Fibroblast of skin of back (primary cell): ENCODE measurements around the gene MKI67.
"Not testable (repeated sequence)": the region's sequence is repeated elsewhere in the genome, so short reads cannot be mapped to it uniquely, and the experiment has no call there.

Source experiments
- DNase-seq: peaks from one replicate; pipeline ENCODE4 v3.0.0-alpha.2; 2013

MKI67 gene

GRCh38 chr10:128102480-128103228, 23.6 kb downstream of the MKI67 start:
- no peak for DNase-seq

DNA sequence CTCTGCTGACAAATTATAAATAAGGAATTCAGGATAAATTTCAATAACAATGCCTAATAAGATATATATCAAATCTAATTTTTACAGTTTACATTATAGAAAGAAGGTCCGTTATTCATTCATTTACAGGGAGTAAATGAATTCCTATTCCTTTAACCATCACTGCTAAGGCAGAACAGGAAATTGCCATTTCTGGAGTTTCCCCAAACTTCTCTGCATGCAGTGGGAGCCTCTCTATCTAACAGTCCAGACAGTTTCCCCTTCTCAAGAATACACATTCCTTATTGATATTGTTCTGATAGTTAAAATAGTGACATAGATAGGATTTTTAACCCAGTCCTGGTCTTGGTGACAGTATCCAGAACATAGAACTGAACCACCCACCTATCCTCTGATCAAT, 24.3 kb downstream of the MKI67 start:
- no peak for DNase-seq

GRCh38 chr10:128099901-128100300, 26.3 kb downstream of the MKI67 start:
- no peak for DNase-seq

DNA sequence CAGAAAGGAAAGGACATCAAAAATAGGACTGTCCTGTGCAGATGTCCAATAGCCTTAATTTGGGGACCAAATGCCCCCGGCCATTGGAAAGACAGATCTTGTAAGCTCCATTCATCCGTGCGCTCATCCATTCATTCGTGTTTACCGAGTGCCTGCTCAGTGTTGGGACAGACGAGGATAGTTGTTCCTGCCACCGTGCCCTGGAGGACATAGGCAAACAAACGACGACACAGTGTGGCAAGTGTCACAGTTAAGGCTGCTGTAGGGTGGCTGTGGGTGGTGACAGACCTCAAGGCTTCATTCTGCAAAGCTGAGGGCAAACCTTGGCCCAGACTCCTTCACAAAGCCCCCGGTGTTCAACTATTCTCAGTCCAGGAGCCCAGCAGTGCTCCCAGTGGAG, 27.6 kb downstream of the MKI67 start:
- no peak for DNase-seq

DNA sequence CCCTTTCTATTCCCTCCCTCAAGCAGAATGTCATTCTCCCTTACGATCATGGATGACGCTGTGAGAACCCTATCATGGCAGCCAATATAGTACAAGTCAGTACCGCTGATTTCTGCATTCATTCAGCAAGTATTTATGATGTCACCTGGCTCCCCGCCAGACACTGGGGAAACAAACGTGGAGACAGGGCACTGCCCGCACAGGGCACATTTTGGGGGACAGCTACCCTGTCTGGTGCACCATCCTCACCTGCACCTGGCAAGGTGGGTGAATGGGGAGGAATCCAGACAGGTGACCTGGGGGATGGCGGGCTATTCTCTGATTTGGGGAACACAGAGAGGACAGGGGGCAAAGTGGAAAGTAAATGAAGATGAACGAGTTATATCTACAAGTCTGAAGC, 28.4 kb downstream of the MKI67 start:
- DNase-seq: peak; percentile 17

DNA sequence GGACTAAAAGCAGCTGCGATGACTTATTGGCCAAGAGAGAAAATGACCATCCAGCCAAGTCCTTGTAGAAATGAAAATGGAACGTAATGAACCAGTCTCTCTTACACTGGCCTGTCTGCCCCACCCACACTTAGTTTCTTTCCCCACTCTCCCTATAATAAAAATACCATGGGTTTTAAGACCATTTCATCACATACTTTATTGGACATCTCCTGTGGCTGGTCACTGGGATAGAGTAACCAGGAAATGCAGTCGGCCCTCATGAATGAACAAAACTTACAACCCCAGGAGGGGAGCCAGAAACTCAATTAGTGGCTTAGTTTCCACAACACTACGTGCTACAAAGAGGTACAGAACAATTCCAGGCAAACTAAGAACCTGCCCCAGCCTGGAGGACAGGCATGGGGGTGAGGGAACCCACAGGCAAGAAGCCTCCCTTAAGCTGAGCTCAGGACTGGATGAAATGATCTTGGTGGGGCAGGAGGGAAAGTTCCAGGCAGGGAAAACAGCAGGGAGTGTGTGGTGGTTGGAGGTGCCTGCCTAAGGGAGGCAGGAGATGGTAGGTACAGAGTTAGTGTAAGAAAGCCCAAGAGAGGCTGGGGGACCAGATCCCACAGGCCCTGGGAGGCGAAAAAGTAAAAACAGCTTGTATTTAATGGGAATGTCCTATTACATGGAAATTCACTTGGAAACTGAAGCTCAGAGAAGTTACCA, 29.6 kb downstream of the MKI67 start:
- no peak for DNase-seq

- no peak for DNase-seq
These were observed 30.3 kb downstream of the MKI67 start for GRCh38 chr10:128095753-128096469.

- no peak for DNase-seq
These were observed 31.0 kb downstream of the MKI67 start for GRCh38 chr10:128095027-128095752.

DNA sequence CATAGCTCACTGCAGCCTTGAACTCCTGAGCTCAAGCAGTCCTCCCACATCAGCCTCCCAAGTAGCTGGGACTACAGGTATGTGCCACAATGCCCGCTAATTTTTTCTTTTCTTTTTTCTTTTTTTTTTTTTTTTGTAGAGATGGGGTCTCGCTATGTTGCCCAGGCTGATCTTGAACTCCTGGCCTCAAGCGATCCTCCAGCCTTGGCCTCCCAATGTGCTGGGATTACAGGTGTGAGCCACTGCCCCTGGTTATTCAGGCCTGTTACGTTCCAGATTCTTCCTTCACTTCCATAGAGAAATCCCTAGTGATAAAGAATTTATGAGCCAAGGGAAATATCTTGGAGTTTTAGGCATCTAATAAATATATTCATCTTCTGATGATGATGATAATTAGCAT, 31.6 kb downstream of the MKI67 start:
- DNase-seq: not testable (repeated sequence)

DNA sequence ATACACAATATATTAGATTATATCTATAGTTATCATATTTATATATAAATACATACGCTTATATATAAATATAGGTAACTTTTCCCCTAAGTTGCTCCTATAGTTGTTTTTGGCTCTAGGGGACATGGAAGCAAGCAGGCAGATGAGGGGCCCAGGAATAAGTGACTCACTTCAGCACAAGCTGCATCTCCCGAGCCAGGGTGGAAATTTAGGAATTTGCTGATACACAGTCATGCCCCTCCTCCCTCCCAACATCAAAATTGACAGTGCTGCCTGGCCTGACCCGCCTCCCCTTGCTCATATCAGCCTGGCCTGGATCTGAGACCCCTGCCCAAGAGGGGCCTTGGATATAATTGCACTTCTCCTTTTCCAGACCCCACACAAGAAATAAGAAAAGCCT, 33.8 kb downstream of the MKI67 start:
- DNase-seq: peak; percentile 29

DNA sequence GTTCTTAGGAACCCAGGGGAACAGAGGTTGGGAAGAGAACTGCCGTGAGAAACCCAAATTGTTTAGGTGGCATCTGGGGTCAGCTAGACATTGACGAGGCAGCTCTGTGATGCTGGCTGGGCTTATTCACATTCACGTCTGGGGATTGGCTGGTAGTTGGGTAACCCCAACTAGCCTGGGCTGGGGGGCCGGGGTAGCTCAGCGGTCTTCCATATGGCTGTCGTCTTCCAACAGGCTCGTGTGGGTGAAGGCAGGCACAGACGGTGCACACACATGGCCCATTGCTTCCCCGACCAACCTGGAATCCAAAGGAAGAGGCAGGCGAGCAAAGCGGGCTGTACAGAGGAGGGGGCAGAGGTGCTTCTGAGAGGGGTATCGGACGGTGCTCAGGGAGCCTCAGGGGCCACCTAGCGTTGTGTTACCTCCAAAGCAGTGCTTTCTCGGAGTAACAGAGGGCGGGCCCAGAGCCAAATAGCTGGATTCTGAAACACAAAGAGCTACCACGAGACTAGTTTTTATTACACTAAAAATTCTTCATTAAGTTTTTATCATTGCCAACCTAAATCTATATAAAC, 34.5 kb downstream of the MKI67 start:
- no peak for DNase-seq

- no peak for DNase-seq
These were observed 38.1 kb downstream of the MKI67 start for GRCh38 chr10:128087884-128088709.

- no peak for DNase-seq
These were observed 38.9 kb downstream of the MKI67 start for GRCh38 chr10:128087146-128087883.

GRCh38 chr10:128086003-128086863, 40.0 kb downstream of the MKI67 start:
- DNase-seq: no peak

DNA sequence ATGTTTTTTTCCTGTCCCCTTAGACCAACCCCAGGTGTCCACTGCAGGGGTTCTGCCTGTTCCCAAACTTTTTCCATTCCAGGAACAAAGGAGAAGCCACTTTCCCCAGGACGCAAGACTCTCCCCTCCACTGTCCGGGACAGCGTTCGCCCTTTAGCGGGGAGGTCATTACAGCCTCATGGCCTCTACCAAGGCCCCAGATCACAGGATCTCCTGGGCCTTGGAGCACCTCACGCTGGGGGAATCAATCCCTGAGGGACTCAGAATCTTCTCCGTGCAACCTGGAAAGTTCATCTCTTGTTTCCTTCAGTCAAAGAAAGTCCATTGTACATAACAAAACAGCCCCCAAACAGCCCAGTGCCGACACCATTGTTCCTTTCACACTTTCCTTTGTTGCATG, 41.2 kb downstream of the MKI67 start:
- no peak for DNase-seq

- no peak for DNase-seq
These were observed 41.9 kb downstream of the MKI67 start for GRCh38 chr10:128084364-128084763.

- DNase-seq: no peak
These were observed 42.9 kb downstream of the MKI67 start for GRCh38 chr10:128083191-128083895.

GRCh38 chr10:128081720-128082119, 44.5 kb downstream of the MKI67 start:
- DNase-seq: no peak

GRCh38 chr10:128081222-128081621, 45.0 kb downstream of the MKI67 start:
- no peak for DNase-seq
